Muscle layer of colon (tissue), 2 donors: ENCODE measurements around the gene TEX35.

Experiments used
- H3K27ac ChIP-seq: one replicate; pipeline ENCODE4 v1.7.0; 2013; ENCODE audit warnings: low read depth, mild to moderate bottlenecking, low read length, moderate library complexity
- H3K27me3 ChIP-seq, 2 donors: one replicate each; pipeline ENCODE4 v1.7.0; 2013; ENCODE audit warnings: low read length in 2 of 2, mild to moderate bottlenecking in 2 of 2; ENCODE audit not compliant: insufficient read depth in 2 of 2, control insufficient read depth in 1 of 2
- H3K36me3 ChIP-seq: one replicate; pipeline ENCODE4 v1.7.0; 2013; ENCODE audit warnings: mild to moderate bottlenecking, low read length; ENCODE audit not compliant: insufficient read depth
- H3K4me1 ChIP-seq: one replicate; pipeline ENCODE4 v1.7.0; 2013; ENCODE audit warnings: mild to moderate bottlenecking, low read length; ENCODE audit not compliant: insufficient read depth
- H3K4me3 ChIP-seq, 2 donors: one replicate each; pipeline ENCODE4 v1.7.0; 2013; ENCODE audit warnings: low read length in 2 of 2, low read depth in 1 of 2, mild to moderate bottlenecking in 1 of 2, moderate library complexity in 1 of 2
- H3K9ac ChIP-seq: one replicate; pipeline ENCODE4 v1.7.0; 2013; ENCODE audit warnings: low read length
- H3K9me3 ChIP-seq: one replicate; pipeline ENCODE4 v1.7.0; 2013; ENCODE audit warnings: mild to moderate bottlenecking, low read length
- donor health status: abdominal sarcoma.
- donor health status: Adenocarcinoma of cecum.

The TEX35 gene

DNA sequence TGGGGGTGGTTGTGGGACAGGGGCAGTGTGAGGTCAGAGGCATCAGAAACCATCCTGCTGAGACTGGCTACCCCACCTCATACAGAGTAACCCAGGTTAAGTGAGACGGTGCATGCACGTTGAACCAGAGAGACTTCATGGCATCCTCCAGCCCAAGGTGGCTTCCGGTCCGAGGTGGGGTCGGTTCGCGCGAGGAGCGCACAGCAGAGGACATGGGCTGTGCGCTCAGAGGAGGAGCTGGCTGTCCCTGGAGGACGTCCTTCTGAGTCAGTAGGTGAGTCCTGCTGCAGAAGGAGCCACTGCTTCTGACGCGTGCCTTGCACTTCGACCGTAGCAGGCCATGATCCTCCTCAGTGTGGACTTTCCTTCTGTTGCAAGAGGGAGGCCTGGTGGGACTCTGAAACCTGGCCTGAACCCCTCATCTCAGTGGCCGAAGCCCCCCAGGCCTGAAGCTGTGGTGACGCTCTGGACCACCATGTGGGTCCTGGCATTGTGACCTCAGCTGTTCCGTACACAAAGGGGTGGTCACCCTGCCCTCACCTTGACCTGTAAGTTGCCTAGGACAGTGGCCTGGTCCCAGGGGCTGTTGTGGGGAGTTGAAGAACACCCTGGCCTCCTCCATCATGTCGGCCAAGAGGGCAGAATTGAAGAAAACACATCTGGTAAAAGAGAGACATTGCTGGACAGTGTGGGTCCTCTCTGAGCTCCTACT is at the start of gene TEX35:
TEX35 (plus strand) TSS at position 544 of the 712 bp plus-strand sequence; CDS start at position 624, 80 bp downstream.
- Histone ChIP-seq H3K9me3 (no peaks in the 10 kb centered on the region), H3K4me1 (no peaks in the 10 kb centered on the region), H3K9ac (no peak within 1 kb of the TSS), H3K4me3 (no peak within 1 kb of the TSS), H3K27me3 (no peaks in the 10 kb centered on the region), H3K36me3 (no peaks in the 10 kb centered on the region), H3K27ac (no peak within 1 kb of the TSS)

DNA sequence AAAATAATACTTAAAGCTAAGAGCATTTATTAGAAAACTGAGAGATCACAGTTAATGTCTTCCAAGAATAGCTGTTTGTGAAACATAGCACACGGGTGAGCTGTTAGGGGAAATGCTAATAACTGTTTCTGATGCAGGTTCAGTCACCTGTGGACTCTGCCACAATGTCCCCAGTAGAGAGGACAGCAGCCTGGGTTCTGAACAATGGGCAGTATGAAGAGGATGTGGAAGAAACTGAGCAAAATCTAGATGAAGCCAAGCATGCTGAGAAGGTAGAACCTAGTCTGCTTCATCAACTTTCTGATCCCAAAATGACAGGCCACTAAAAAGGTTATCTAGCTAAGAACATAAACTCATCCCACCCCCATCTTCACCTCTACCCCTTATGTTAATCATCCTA is 48.8 kb upstream of the TEX35 start:
- no peaks in the 10 kb centered on the region for H3K4me1 ChIP-seq
- peaks cover 24% of the 10 kb centered on the region for H3K36me3 ChIP-seq
- H3K9me3 ChIP-seq: no peaks in the 10 kb centered on the region
- H3K27ac ChIP-seq: no peak overlapping the region
- H3K4me3 ChIP-seq: no peak overlapping the region
- no peaks in the 10 kb centered on the region for H3K27me3 ChIP-seq
- no peak overlapping the region for H3K9ac ChIP-seq

DNA sequence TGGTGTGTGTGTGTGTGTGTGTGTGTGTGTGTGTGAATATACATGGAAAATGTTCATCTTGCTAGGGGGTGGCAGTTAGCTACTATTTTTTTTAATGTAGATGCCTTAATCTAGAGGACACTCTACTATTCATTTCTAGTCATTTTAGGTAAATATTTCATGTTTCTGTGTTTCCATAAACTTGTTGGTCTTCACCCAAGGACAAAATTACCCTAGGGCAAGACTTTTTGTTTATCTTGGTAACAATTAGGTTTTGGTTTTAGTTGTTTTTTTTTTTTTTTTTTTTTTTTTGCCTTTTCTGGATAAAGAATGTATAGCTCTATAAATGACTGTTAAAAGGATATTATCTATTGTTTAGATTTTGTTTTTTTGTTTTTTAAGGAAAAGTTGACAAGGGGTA is 48.3 kb upstream of the TEX35 start:
- Histone ChIP-seq H3K9ac (no peak overlapping the region), H3K9me3 (no peaks in the 10 kb centered on the region)

DNA sequence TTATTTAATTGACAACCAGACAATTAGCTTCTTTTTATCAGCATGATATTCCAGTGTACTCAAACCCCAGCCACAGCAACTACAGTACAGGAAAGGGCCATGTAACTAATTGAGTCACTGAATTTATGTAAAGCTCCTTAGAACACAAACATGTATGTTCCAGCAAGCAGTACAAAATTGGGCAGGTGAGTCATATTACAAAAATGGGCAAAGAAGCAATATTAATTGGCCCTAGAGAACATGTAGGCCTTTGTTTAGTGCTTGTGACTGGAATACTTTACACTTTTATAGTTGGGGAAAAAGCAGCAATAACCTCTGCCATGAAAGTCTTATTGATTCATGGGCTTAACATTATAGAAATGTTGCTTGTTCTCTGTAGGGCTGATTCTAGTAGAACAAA is 47.9 kb upstream of the TEX35 start:
- H3K9ac ChIP-seq: no peak overlapping the region
- H3K9me3 ChIP-seq: no peaks in the 10 kb centered on the region
- H3K4me1 ChIP-seq: no peaks in the 10 kb centered on the region
- H3K4me3 ChIP-seq: no peak overlapping the region
- no peaks in the 10 kb centered on the region for H3K27me3 ChIP-seq
- peaks cover 24% of the 10 kb centered on the region for H3K36me3 ChIP-seq
- H3K27ac ChIP-seq: no peak overlapping the region

More for the DNA sequence above, 48.3 kb upstream of the TEX35 start:
- H3K36me3 ChIP-seq: peaks cover 24% of the 10 kb centered on the region
- no peaks in the 10 kb centered on the region for H3K27me3 ChIP-seq
- no peak overlapping the region for H3K27ac ChIP-seq
- no peak overlapping the region for H3K4me3 ChIP-seq
- no peaks in the 10 kb centered on the region for H3K4me1 ChIP-seq

DNA sequence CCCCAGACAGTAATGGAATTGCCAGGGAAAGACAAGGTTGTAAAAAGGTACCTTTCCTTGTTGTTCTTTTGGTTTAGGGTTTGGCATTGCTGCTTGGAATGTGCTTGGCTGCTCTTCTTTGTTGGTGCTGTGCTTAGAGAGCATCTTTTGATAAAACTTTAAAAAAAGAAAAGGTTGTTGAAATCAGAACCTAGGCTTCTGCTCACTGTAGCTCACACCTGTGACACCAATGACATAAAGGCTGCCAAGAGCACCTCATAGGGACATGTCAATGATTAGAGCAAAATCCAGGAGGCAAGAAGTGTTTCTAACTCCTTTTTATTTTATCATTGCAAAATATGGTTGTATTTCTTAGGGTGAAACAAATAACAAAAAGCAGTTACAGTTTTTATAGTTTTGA is 45.1 kb upstream of the TEX35 start:
- H3K36me3 ChIP-seq: peaks cover 24% of the 10 kb centered on the region
- H3K27ac ChIP-seq: no peak overlapping the region
- no peak overlapping the region for H3K4me3 ChIP-seq
- no peaks in the 10 kb centered on the region for H3K4me1 ChIP-seq
- no peaks in the 10 kb centered on the region for H3K27me3 ChIP-seq
- H3K9me3 ChIP-seq: no peaks in the 10 kb centered on the region
- H3K9ac ChIP-seq: no peak overlapping the region

DNA sequence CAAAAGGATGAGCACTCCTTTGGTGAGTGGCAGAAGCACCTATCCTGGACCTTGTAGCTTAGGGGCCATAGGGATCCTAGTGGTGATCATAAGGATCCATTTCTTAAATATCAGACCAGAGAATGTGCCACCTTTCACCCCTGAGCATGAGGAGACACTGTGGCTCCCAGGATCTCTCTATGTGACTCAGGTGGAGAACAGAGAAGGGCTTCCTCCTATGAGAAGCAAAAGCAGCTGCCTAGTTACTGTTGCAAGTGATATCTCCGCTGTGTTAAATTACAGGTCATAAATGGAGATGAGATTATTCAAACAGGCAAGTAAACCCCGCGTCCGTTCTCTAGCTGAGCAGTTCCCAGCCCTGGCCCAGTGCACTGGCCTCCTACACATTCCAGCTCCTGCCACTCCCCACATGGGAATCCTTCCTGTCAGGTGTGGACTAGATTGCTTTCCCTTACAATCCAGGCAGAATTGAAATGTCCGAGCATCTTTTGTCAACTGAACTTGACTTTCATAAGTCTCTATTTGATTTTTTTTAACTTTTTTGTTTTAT is 42.4 kb upstream of the TEX35 start:
- Histone ChIP-seq H3K4me1 (no peaks in the 10 kb centered on the region), H3K27me3 (no peaks in the 10 kb centered on the region), H3K9ac (no peak overlapping the region), H3K9me3 (no peaks in the 10 kb centered on the region), H3K27ac (no peak overlapping the region), H3K4me3 (no peak overlapping the region), H3K36me3 (peaks cover 24% of the 10 kb centered on the region)

DNA sequence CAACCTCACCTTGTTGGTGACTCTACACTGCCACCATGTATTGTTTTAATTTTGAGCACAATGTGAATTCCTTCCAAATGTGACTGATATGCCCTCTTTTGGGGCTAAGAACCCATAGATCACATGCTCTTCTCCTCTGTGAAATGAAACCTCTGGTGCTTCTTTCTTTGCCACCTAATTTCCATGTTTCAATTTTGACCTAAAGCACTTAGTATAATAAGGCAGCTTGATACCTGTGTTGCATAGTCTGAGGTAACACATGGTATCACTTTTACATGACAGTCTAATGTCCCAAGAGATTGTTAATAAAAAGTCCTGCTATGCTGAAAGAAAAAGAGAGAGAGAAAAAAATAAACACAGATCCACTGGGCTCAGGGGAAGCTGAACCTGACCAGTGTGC is 40.4 kb upstream of the TEX35 start:
- Histone ChIP-seq H3K9ac (no peak overlapping the region), H3K36me3 (peaks cover 11% of the 10 kb centered on the region), H3K4me1 (no peaks in the 10 kb centered on the region), H3K27ac (no peak overlapping the region), H3K27me3 (no peaks in the 10 kb centered on the region), H3K9me3 (no peaks in the 10 kb centered on the region), H3K4me3 (no peak overlapping the region)

DNA sequence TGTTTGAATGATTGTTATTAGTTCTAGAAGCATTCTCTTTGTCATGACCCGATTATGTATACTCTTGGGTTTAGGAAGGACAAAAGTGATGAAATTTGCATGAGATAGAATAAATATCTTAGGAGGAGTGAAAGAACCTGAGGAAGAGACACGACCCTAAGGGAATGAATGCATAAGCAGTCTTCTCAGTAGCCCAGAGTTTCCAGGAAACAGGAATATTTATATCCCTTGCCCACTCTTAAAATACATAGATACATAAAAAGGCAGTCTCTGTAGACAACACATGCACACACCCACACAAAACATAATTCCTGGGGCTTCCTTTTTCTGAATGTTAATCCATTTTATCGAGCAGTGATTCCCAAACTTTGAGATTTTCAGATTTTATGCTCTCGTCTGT is 35.5 kb upstream of the TEX35 start:
- Histone ChIP-seq H3K4me1 (no peaks in the 10 kb centered on the region), H3K27me3 (no peaks in the 10 kb centered on the region), H3K4me3 (no peak overlapping the region), H3K9me3 (no peaks in the 10 kb centered on the region), H3K27ac (no peak overlapping the region), H3K9ac (no peak overlapping the region), H3K36me3 (no peaks in the 10 kb centered on the region)

DNA sequence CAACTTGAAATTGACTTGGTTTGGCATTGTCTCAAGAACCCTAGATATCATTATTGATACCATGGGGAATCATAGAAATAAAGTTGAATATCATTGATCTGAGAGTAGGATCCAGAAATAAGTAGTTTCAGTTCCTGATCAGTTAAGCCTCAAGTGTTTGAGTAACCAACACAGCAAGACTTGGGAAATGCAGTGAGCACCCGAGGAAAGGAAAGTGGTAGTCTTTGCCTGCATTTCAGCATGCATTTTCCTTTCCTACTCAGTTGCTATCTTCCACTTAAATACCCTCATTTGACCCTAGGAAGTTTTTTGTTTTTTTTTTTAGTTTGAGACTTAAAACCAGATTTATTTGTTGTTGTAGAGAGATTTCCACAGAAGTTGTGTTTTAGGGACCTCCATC is 35.1 kb upstream of the TEX35 start:
- Histone ChIP-seq H3K4me1 (no peaks in the 10 kb centered on the region), H3K27ac (no peak overlapping the region), H3K9ac (no peak overlapping the region), H3K9me3 (no peaks in the 10 kb centered on the region), H3K4me3 (no peak overlapping the region), H3K27me3 (no peaks in the 10 kb centered on the region), H3K36me3 (no peaks in the 10 kb centered on the region)

DNA sequence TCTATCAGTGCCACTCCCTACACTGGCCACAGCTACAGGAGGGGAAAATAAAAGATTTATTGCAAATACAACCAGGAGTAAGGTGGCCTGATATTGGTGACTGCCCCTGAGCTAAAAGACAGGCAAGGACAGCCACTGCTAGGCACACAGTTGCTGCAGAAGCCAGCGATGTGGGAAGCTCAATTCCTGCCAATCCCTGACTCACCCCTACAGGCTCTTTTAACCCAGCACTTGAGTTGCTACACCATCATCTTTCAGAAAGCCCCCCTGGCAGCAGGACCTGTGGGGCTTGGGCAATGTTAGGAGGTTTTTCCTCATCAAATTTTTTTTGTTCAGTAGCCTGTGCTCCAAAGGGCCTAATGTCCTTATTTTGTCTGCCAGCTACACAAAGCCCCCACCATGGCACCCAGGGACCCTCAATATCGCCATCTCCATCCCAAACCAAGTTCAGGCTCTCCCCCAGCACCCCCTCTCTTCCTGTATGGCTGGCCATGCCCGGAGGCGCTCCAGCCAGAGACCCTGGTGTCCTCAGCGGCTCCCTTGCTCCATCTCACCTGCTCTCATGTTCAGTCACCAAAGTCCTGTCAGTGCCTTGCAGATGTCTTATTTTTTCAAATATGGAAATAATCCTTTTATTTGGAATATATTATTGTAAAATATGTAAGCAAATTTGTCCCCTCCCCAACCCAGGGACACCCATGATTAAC is 29.5 kb upstream of the TEX35 start:
- H3K9ac ChIP-seq: no peak overlapping the region

DNA sequence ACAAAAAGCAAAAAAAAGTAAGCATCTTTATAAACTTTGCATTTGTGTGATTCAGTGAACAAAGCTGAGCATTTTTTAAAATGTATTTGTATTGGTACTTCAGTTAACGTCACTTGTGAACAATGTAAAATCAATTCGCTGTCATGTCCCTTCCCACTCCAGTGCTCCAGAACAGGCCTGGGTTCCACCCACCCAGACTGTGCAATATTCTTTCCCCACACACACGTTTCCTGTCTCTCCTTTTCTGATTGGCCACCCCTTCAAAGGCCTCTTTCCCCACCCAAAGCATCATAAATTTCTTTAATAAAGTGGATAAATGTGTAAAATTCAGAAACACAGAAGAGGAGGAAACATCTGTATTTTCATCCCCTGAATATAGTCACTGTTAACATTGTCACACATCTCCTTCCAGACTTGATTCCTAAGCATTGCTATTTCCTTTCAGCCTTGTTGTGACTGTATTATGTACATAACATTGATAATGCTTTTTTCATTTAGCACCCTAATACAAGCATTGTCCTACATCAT is 28.1 kb upstream of the TEX35 start:
- Histone ChIP-seq H3K4me1 (peaks cover 5% of the 10 kb centered on the region), H3K36me3 (no peaks in the 10 kb centered on the region), H3K9me3 (no peaks in the 10 kb centered on the region), H3K4me3 (no peak overlapping the region), H3K9ac (no peak overlapping the region), H3K27ac (no peak overlapping the region), H3K27me3 (peaks cover 0 to 8% of the 10 kb centered on the region in 2 donors)

More for the DNA sequence above, 29.5 kb upstream of the TEX35 start:
- Histone ChIP-seq H3K27ac (no peak overlapping the region), H3K36me3 (no peaks in the 10 kb centered on the region), H3K9me3 (no peaks in the 10 kb centered on the region), H3K27me3 (peaks cover 0 to 8% of the 10 kb centered on the region in 2 donors), H3K4me1 (peaks cover 5% of the 10 kb centered on the region), H3K4me3 (no peak overlapping the region)
